Mesothelial cell of epicardium (in vitro differentiated cells): Measurements from ENCODE around the gene ODC1. TPM values are rescaled to one million over a fixed set of nuclear protein-coding genes. Genes with fewer than 3 reads are reported as not detected.

Experiments
- DNase-seq, 2 experiments: peaks; one replicate each; pipeline ENCODE4 v3.0.0; 2021; ENCODE audit warnings: low spot score in 2 of 2; ENCODE audit not compliant: unreplicated experiment in 2 of 2
- H3K27ac Mint-ChIP-seq: 2 replicates; pipeline ENCODE4 v1.8.0; 2021; ENCODE audit warnings: mixed read lengths
- H3K27me3 Mint-ChIP-seq: 2 replicates; pipeline ENCODE4 v1.8.0; 2021; ENCODE audit warnings: low read depth, mixed read lengths
- H3K36me3 Mint-ChIP-seq: 2 replicates; pipeline ENCODE4 v1.8.0; 2021; ENCODE audit warnings: mixed read lengths
- H3K4me1 Mint-ChIP-seq: 2 replicates; pipeline ENCODE4 v1.8.0; 2021; ENCODE audit warnings: mixed read lengths
- H3K4me3 Mint-ChIP-seq: 2 replicates; pipeline ENCODE4 v1.8.0; 2021; ENCODE audit warnings: mild to moderate bottlenecking, moderate library complexity, mixed read lengths
- H3K9me3 Mint-ChIP-seq: 2 replicates; pipeline ENCODE4 v1.8.0; 2021; ENCODE audit warnings: mixed read lengths
- CTCF ChIP-seq: fragments of 200-600 bp; sonication (generic); IDR thresholded peaks from one replicate; pipeline ENCODE4 v1.5.0; 2021; ENCODE audit warnings: antibody characterized with exemption; ENCODE audit not compliant: unreplicated experiment
- total RNA-seq: library from RNA; stranded (reverse); gene quantifications from 3 replicates; pipeline ENCODE4 v1.2.1, GENCODE V29; 2021

The ODC1 gene
- total RNA-seq, 1 donor from 2014 or later = 148 TPM

GRCh38 chr2:10481666-10482157 is 33.6 kb upstream of the ODC1 start:
- no peaks in the 10 kb centered on the region for H3K9me3 Mint-ChIP-seq
- H3K27ac Mint-ChIP-seq = no peak overlapping the region
- peaks cover 32% of the 10 kb centered on the region for H3K27me3 Mint-ChIP-seq
- H3K4me3 Mint-ChIP-seq = no peak overlapping the region
- no peak for DNase-seq
- H3K36me3 Mint-ChIP-seq = no peaks in the 10 kb centered on the region
- no peak for TF ChIP-seq CTCF
- H3K4me1 Mint-ChIP-seq = peaks cover 11% of the 10 kb centered on the region

- no peaks in the 10 kb centered on the region for H3K36me3 Mint-ChIP-seq
- peaks cover 32% of the 10 kb centered on the region for H3K27me3 Mint-ChIP-seq
- DNase-seq = no peak
- no peaks in the 10 kb centered on the region for H3K9me3 Mint-ChIP-seq
- H3K27ac Mint-ChIP-seq = no peak overlapping the region
- TF ChIP-seq CTCF = no peak
- H3K4me1 Mint-ChIP-seq = peaks cover 11% of the 10 kb centered on the region
- H3K4me3 Mint-ChIP-seq = no peak overlapping the region
Observed at GRCh38 chr2:10481055-10481665, 33.0 kb upstream of the ODC1 start.

- Mint-ChIP-seq H3K9me3 (no peaks in the 10 kb centered on the region), H3K4me3 (no peak overlapping the region), H3K4me1 (peaks cover 11% of the 10 kb centered on the region), H3K27ac (no peak overlapping the region), H3K36me3 (no peaks in the 10 kb centered on the region), H3K27me3 (peaks cover 32% of the 10 kb centered on the region)
- DNase-seq = no peak
- TF ChIP-seq CTCF = no peak
Observed at GRCh38 chr2:10480359-10480949, 32.3 kb upstream of the ODC1 start.

- Mint-ChIP-seq H3K9me3 (no peaks in the 10 kb centered on the region), H3K27me3 (peaks cover 29% of the 10 kb centered on the region), H3K4me1 (peaks cover 11% of the 10 kb centered on the region), H3K27ac (no peak overlapping the region), H3K36me3 (no peaks in the 10 kb centered on the region), H3K4me3 (no peak overlapping the region)
- no peak for DNase-seq
- no peak for TF ChIP-seq CTCF
Observed at GRCh38 chr2:10478916-10479315, 30.8 kb upstream of the ODC1 start.

- Mint-ChIP-seq H3K9me3 (no peaks in the 10 kb centered on the region), H3K27ac (no peak overlapping the region), H3K27me3 (peaks cover 24% of the 10 kb centered on the region), H3K4me3 (no peak overlapping the region), H3K4me1 (peaks cover 10% of the 10 kb centered on the region), H3K36me3 (no peaks in the 10 kb centered on the region)
- no peak for TF ChIP-seq CTCF
- no peak for DNase-seq
Observed at GRCh38 chr2:10478298-10478625, 30.1 kb upstream of the ODC1 start.
